Measurements from ENCODE around the gene AP4B1.

- TF ChIP-seq POLR2A (IDR thresholded peaks at IDR 0.05) (no peak), POLR2AphosphoS5 (IDR thresholded peaks at IDR 0.05) (no peak)
- TF ChIP-seq, protein P1, sequence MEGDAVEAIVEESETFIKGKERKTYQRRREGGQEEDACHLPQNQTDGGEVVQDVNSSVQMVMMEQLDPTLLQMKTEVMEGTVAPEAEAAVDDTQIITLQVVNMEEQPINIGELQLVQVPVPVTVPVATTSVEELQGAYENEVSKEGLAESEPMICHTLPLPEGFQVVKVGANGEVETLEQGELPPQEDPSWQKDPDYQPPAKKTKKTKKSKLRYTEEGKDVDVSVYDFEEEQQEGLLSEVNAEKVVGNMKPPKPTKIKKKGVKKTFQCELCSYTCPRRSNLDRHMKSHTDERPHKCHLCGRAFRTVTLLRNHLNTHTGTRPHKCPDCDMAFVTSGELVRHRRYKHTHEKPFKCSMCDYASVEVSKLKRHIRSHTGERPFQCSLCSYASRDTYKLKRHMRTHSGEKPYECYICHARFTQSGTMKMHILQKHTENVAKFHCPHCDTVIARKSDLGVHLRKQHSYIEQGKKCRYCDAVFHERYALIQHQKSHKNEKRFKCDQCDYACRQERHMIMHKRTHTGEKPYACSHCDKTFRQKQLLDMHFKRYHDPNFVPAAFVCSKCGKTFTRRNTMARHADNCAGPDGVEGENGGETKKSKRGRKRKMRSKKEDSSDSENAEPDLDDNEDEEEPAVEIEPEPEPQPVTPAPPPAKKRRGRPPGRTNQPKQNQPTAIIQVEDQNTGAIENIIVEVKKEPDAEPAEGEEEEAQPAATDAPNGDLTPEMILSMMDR (IDR thresholded peaks at IDR 0.05), result no peak
Measured at GRCh38 chr1:113913312-113913668, 8.7 kb upstream of the AP4B1 start.
